ENCODE measurements around the gene PPDPF.

- TF ChIP-seq CTCF (conservative IDR thresholded peaks at IDR 0.05) (no peak), EZH2 (IDR thresholded peaks at IDR 0.05; ENCODE audit: low read depth) (0 out of 2 replicates have a peak, but pooled peaks have one; percentile 63)
These were observed 22.3 kb upstream of the PPDPF start for GRCh38 chr20:63497946-63498935.

Data from PC-9 (cell line).